Measurements from ENCODE around the gene STIM1. TPM values are rescaled to one million over a fixed set of nuclear protein-coding genes. Genes with fewer than 3 reads are reported as not detected.
"Not testable (repeated sequence)": the region's sequence is repeated elsewhere in the genome, so short reads cannot be mapped to it uniquely, and the experiment has no call there.

STIM1 gene
- total RNA-seq, 1 experiment from 2014 or later: 15.2 TPM

- Histone ChIP-seq H3K56ac (ENCODE audit: insufficient read length, low read depth, low read length) (no peak overlapping the region), H3K27me3 (ENCODE audit: insufficient read depth, low read length) (no peaks in the 10 kb centered on the region), H3K4ac (ENCODE audit: low read depth, low read length) (no peak overlapping the region), H4K20me1 (ENCODE audit: control insufficient read depth, insufficient read depth, insufficient read length) (no peaks in the 10 kb centered on the region), H2AK5ac (ENCODE audit: insufficient read length, low read length) (no peak overlapping the region), H3K4me2 (ENCODE audit: insufficient read depth, insufficient read length, low read length) (no peak overlapping the region), H3K9ac (ENCODE audit: extremely low read depth, insufficient read length, low read length) (no peak overlapping the region), H3K9me3 (ENCODE audit: control insufficient read depth, low read depth, low read length) (no peaks in the 10 kb centered on the region), H2BK120ac (ENCODE audit: low read depth, low read length, poor library complexity, severe bottlenecking) (no peak overlapping the region), H4K5ac (ENCODE audit: insufficient read length, low read depth, low read length) (no peak overlapping the region), H2BK12ac (ENCODE audit: insufficient read length, low read depth, low read length) (no peak overlapping the region), H4K91ac (ENCODE audit: insufficient read length, low read depth, low read length) (no peak overlapping the region), H2BK20ac (ENCODE audit: low read depth, low read length, poor library complexity, severe bottlenecking) (no peak overlapping the region), H2AFZ (ENCODE audit: low read length) (no peak overlapping the region), H3T11ph (ENCODE audit: low read length) (no peak overlapping the region), H3K18ac (ENCODE audit: insufficient read length, low read depth, low read length) (no peak overlapping the region), H3K23me2 (ENCODE audit: insufficient read length, low read depth, low read length, poor library complexity, severe bottlenecking) (no peaks in the 10 kb centered on the region), H3K23ac (ENCODE audit: insufficient read length, low read depth, low read length) (no peak overlapping the region), H2BK15ac (ENCODE audit: low read depth, low read length) (no peak overlapping the region), H2BK5ac (ENCODE audit: insufficient read length, low read length) (no peak overlapping the region), H3K4me1 (ENCODE audit: insufficient read depth, low read length) (no peaks in the 10 kb centered on the region), H3K79me1 (ENCODE audit: insufficient read depth, low read depth, low read length, poor library complexity, severe bottlenecking) (no peaks in the 10 kb centered on the region), H3K79me2 (ENCODE audit: insufficient read depth, low read length) (no peaks in the 10 kb centered on the region), H4K8ac (replicated peaks; ENCODE audit: insufficient read length, low read depth, low read length) (no peak overlapping the region), H3K14ac (ENCODE audit: insufficient read depth, low read length) (no peak overlapping the region), H3K27ac (ENCODE audit: insufficient read length, low read depth, low read length) (no peak overlapping the region)
- no peaks in the 10 kb centered on the region for H3K4me1 Mint-ChIP-seq
- no peak for DNase-seq
- no peak for TF ChIP-seq CTCF (conservative IDR thresholded peaks at IDR 0.05)
- no peaks in the 10 kb centered on the region for H3K27me3 Mint-ChIP-seq (ENCODE audit: low read depth)
- peaks cover 21 to 76% (median 67%) of the 10 kb centered on the region in 3 experiments; a peak in 6 of 7 replicates for H3K36me3 Mint-ChIP-seq (ENCODE audit: insufficient read depth in 1 of 3, low read depth in 3 of 3)
- WGBS (ENCODE audit: extremely low coverage, insufficient read length, low lambda C conversion rate): no CpG with 5 or more reads among the region's 1 CpG
- no peak overlapping the region for H3K27ac Mint-ChIP-seq
- H3K9me3 Mint-ChIP-seq: no peaks in the 10 kb centered on the region
- H3K4me3 Mint-ChIP-seq: no peak overlapping the region
These were observed 271.9 kb downstream of the STIM1 start for GRCh38 chr11:4127357-4127756.

- not testable (repeated sequence) for H4K5ac ChIP-seq (ENCODE audit: insufficient read length, low read depth, low read length); H2BK120ac ChIP-seq (ENCODE audit: low read depth, low read length, poor library complexity, severe bottlenecking); H3K56ac ChIP-seq (ENCODE audit: insufficient read length, low read depth, low read length); H3T11ph ChIP-seq (ENCODE audit: low read length); H4K8ac ChIP-seq (replicated peaks; ENCODE audit: insufficient read length, low read depth, low read length); H3K4me1 Mint-ChIP-seq; H3K4ac ChIP-seq (ENCODE audit: low read depth, low read length); H3K27ac ChIP-seq (ENCODE audit: insufficient read length, low read depth, low read length); H3K9me3 ChIP-seq (ENCODE audit: control insufficient read depth, low read depth, low read length); H2BK20ac ChIP-seq (ENCODE audit: low read depth, low read length, poor library complexity, severe bottlenecking); H3K23ac ChIP-seq (ENCODE audit: insufficient read length, low read depth, low read length); H3K27ac Mint-ChIP-seq; DNase-seq; H4K20me1 ChIP-seq (ENCODE audit: control insufficient read depth, insufficient read depth, insufficient read length); H2AK5ac ChIP-seq (ENCODE audit: insufficient read length, low read length); H2AFZ ChIP-seq (ENCODE audit: low read length); H2BK15ac ChIP-seq (ENCODE audit: low read depth, low read length); H3K4me3 Mint-ChIP-seq; H3K9ac ChIP-seq (ENCODE audit: extremely low read depth, insufficient read length, low read length); H3K27me3 Mint-ChIP-seq (ENCODE audit: low read depth); H2BK5ac ChIP-seq (ENCODE audit: insufficient read length, low read length); H2BK12ac ChIP-seq (ENCODE audit: insufficient read length, low read depth, low read length); H3K9me3 Mint-ChIP-seq; H3K18ac ChIP-seq (ENCODE audit: insufficient read length, low read depth, low read length); H4K91ac ChIP-seq (ENCODE audit: insufficient read length, low read depth, low read length); H3K4me2 ChIP-seq (ENCODE audit: insufficient read depth, insufficient read length, low read length); H3K79me2 ChIP-seq (ENCODE audit: insufficient read depth, low read length); H3K4me1 ChIP-seq (ENCODE audit: insufficient read depth, low read length); H3K14ac ChIP-seq (ENCODE audit: insufficient read depth, low read length); H3K23me2 ChIP-seq (ENCODE audit: insufficient read length, low read depth, low read length, poor library complexity, severe bottlenecking); H3K79me1 ChIP-seq (ENCODE audit: insufficient read depth, low read depth, low read length, poor library complexity, severe bottlenecking); H3K27me3 ChIP-seq (ENCODE audit: insufficient read depth, low read length)
- peaks cover 17 to 76% (median 57%) of the 10 kb centered on the region in 3 experiments; a peak in 6 of 7 replicates for H3K36me3 Mint-ChIP-seq (ENCODE audit: insufficient read depth in 1 of 3, low read depth in 3 of 3)
- no CpG with 5 or more reads among the region's 4 CpGs for WGBS (ENCODE audit: extremely low coverage, insufficient read length, low lambda C conversion rate)
These were observed 274.8 kb downstream of the STIM1 start for GRCh38 chr11:4130219-4130618.

Data from H9 (cell line).